NCI-H82 treated with DMSO at 0.1 percent for 48 hours (cell line): ENCODE measurements around the gene SAV1.
"Not testable (repeated sequence)": the region's sequence is repeated elsewhere in the genome, so short reads cannot be mapped to it uniquely, and the experiment has no call there.

ENCODE experiments used
- DNase-seq: peaks from one replicate; lab custom pipeline; 2025; ENCODE audit not compliant: unreplicated experiment; lab: John Stamatoyannopoulos, UW

SAV1 gene

DNA sequence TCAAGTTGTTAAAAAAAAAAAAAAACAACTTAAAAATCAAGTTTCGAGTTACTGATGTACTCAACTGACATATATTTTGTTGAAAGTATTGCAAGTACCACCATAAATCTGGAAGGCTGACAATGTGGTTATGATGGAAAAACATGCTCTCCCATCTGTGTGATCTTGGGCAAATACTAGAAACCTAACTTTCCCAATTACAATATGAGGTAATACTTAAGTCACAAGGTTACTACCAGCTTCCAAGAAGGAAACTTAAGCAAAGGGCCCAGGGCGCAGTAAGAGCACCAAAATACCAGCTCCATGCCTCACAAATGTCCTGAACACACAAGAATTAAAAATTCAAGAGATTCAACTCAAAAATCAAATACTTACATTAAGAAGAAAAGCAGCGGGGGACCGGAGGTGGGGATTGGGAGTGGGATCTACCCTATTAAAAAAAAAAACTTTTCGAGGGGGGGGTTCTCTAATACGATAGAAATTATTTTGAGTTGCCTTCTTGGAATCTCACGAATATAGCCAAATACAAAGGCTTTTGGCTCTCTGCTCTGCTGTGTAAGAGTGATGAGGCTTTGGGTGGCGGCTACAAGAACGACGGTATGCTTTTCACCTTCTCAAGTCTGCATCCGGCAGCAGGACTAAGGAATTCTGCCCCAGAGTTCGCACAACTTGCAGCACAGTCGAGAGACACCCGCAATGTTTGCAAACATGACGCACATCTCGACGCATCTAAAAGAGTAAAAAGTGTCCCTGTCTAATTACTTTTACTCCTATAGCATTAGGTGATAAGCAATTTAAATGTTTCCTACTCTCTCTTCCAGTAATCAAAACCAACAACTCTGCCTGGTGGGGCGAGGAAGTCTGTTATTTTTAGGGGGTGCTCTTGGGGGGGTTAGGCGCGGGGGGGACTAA is 1.1 kb downstream of the SAV1 start:
- DNase-seq = peak; percentile 4

DNA sequence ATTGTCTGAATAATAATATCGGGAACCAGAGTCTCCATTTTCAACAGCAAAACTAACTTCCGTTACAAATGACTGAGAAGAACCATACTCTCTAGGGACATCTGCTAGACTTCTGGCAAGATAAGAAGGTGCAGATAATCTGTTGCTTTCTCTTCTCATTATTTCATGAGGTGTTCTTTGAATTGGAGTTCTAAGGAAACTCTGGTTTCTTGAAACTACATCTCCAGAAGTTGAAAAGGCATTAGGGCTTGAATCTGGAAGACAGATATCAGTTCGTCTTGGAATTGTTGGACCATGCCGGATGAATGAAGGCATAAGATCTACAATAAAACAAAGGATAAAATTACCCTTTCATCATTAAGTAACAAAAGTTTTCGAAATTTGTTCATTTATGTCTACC is 2.8 kb downstream of the SAV1 start:
- DNase-seq = not testable (repeated sequence)

DNA sequence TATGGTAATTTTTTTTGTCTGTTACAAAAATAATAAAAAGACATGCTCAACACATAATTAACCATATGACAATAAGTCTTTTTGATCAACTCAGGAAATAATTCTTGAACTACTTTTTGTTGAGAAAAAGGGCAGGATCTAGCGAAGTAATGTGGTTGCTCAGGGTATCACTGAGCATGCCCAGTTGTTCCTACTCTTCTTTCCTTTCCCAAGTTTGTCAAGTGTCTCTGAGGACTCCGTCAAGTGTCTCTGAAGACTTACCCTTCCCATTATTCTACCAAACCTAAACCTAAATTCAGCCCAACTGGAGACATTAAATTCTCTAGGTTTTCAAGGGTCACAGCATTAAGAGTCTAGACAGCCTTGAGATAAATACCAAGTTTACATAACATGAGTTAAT is 3.5 kb downstream of the SAV1 start:
- not testable (repeated sequence) for DNase-seq

DNA sequence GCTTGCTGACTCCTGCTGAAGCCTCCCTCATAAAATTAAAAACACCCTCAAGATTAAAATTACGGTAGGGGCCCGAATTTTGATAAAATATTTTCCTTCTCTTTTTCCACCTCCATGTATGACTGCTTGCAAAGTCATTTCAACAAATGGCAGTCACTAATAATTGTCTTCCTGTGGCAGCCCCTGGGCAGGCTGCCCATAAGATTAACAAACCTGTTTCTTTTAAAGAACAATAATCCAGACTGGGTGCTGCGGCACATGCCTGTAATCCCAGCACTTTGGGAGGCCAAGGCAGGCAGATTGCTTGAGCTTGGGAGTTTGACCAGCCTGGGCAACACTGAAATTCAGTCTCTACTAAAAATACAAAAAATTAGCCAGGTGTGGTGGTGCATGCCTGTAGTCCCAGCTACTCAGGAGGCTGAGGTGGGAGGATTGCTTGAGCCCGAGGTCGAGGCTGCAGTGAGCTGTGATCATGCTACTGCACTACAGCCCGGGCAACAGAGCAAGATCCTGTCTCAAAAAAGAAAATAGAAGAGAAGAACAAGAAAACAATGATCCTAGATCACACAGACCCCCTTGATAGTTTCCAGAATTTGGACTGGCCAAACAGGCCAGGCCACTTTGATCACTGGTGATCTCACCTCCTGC is 8.7 kb downstream of the SAV1 start:
- DNase-seq = no peak

DNA sequence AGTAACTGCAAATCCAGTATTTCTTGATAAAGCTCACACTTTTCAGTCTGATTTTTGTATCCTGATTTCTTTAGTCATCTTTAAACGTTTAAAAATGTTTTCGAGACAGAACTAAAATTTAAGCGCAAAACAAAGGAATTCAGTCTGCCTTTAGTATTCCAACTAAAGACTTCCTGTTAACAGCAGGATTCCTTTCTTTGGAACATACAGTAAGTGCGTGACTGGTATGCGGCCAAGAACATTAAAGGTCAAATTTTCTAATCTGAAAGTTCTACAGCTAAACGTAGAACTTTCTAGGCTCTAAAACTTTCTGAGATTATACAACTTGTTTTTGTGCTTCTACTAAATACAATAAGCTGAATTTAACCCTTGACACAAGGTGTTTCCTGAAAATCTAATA is 9.9 kb downstream of the SAV1 start:
- DNase-seq = no peak

DNA sequence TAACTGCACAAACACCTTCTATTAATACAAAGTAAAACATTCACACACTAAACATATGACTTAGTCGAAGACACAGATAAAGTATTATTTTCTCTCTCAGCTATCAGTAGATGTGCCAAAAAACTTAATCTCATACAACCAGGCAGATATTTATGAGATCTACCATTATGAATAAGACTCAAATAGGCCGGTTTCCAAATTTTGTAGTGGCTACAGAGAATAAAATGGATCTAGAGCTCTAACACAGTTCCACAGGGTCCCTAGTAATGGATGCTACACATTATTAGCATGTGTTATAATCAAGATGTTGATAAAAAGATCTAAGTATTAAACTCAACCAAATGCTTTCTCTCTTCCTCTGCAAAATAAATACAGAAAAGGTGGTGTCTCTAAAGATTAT is 10.4 kb downstream of the SAV1 start:
- no peak for DNase-seq

DNA sequence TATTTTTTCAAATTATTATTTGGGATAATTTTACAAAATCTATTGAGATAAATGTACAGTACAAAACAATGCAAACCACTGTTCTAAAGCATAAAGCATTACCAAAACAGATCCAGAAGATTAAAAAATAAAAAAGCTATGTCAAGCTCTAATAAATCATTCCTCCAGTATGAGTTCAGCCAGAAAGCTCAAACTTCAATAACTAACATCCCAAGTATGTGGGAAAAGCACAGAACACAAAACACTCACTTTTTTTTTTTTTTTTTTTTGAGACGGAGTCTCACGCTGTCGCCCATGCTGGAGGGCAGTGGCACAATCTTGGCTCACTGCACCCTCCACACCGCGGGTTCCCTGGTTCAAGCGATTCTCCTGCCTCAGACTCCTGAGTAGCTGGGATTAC is 11.3 kb downstream of the SAV1 start:
- DNase-seq = no peak

DNA sequence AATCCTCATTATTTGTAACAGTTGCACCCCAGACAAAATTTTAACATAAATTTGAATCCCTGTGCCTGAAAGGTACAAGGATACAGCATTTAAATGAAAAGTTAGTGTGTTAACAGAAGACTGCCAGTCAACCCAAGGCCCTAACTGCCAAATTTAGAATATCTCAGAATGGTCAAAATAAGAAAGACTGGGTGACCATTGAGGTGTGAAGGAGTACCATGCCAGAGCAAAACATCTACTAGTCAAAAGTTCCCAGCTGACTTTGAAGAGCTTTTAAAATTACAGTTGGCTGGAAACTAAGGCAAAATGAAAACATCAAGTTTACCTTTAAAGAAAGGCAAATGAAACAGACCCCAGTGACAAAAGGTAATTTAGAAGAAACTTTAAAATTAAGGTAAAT is 18.4 kb downstream of the SAV1 start:
- no peak for DNase-seq

DNA sequence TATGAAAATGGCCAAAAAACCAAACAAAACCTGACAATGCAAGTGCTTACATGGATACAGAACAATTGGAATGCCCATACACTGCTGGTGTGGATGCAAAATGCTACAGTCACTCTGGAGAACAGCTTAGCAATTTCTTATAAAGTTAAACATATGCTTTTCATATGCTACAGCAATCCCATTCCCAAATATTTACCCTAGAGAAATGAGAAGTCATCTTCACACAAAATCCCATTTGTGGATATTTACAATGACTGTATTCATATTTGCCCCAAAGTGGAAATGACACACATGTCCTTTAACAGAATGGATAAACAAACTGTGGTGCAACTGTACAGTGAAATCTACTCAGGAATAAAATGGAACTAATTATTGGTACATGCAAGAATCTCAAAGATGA is 20.4 kb downstream of the SAV1 start:
- DNase-seq = no peak

DNA sequence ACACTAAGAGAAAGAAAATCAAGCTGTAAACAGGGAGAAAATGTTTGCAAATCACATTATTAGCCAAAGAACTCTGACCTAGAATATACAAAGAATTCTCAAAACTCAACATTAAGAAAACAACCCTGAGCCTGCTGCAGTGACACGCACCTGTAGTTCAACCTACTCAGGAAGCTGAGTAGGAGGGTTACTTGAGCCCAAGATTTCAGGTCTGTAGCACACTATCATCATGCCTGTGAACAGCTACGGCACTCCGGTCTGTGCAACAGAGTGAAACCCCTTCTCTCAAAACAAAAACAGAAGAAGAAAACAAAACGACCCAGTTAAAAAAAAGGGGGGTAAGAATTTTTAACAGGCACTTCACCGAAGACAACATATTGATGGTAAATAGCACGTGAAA is 20.8 kb downstream of the SAV1 start:
- no peak for DNase-seq

DNA sequence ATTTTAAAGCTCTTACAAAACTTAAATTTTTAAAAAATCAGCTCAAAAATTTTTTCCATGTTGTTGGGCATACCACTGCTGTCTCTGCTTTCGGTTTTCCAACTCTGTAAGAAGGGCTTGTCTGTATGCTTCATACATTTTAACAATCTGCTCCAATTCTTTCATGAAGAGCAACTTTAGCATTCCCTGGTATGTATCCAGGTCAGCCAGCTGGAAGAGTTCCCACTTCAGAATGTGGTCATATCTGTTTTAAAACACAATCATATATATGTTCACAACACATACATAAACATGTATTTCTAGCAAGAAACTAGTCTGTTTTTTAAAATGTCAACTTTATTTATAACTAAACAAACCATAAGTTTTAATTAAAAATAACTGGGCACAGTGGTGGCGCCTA is 33.0 kb downstream of the SAV1 start:
- DNase-seq = no peak

DNA sequence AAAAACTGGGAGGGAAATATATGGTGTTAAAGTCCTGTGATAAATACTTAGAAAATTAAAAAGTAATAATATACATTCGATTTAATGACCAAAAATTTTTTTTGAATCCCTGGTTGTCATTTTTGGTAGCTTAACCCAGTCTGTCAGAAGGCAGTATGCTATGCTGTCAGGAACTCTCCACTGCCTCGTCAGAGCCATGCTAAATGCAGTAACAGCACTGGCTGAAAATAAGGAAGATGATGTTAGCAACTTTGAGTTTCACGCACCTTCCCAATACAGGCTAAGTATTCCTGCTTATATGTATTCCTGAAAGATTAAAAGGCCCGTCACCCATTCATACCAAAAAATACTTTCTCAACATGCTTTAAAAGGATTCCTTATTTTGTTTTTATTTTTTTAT is 34.2 kb downstream of the SAV1 start:
- no peak for DNase-seq

DNA sequence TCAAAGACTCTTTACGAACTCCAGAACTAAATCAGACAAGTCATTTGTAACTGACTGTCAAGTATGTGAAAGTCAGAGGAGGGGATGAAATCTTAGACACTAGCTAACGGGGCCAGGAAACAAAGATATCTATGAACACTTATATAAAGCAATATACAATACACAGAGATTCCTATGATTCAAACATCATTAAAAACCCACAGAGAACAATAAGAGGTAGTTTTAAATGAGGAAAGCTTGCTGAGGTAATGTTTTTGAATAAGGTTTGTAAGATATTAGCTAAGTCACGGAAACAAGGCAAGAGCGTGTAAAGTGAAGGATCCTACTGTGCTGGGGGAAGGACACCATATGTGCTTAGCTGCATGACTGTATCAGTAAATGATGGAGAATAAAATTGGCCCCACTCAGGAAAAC is 36.7 kb downstream of the SAV1 start:
- no peak for DNase-seq

DNA sequence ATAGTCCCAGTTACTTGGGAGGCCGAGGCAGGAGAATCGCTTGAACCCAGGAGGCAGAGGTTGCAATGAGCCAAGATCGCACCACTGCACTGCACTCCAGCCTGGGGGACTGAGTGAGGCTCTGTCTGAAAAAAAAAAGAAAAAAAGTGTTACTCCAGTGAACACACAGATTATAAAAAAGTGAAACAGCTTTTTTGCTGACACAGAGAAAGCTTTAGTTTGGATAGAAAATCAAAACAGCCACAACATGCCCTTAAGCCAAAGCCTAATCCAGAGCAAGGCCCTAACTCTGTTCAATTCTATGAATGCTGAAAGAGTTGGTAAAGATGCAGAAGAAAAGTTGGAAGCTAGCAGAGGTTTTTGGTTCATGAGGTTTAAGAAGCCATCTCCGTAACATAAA is 43.2 kb downstream of the SAV1 start:
- DNase-seq = not testable (repeated sequence)

DNA sequence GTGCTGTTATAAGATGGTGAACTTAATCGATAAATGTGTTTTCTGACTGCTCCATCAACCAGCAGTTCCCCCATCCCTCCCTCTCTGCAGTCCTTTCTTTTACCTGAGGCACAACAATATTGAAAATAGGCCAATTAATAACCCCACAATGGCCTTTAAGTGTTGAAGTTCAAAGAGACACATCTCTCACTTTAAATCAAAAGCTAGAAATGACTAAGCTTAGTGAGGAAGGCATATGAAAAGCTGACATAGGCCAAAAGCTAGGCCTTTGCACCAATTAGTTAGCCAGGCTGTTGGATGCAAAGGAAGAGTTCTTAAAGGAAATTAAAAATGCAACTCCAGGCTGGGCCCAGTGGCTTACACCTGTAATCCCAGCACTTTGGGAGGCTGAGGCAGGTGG is 43.7 kb downstream of the SAV1 start:
- no peak for DNase-seq

DNA sequence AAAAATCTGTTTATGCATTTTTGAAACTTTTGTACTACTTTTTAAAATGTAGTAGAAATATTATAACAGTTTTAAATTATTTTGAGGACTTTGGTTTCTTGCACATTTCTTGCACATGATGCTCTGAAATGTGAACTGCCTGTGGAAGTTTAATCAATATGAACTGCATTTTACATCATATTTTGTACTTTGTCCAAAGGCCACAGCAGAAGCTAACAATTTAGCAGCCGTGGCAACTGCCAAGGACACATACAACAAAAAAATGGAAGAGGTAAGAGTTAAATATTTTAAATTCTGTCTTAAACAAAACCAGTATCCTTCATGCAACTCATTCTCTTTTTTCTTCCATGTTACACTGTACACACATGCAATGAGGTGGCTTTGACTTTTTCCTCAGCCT is 45.1 kb downstream of the SAV1 start:
- DNase-seq = no peak

DNA sequence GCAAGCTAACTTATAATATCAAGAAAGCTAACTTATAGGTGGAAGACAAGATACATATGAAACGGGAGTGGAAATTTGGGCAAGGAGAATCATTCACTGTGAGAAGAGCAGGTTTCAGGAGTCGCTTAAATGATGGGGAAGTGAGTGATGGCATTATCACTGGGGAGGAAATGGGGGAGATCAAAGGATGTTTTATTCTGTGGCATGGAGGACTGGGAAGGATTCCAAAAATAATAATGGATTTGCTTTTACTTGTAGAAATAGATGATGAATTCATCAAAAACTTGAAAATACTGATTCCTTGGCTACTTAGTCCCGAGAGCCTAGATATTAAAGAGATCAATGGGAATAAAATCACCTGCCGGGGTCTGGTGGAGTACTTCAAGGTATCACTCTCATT is 47.8 kb downstream of the SAV1 start:
- DNase-seq = no peak

DNA sequence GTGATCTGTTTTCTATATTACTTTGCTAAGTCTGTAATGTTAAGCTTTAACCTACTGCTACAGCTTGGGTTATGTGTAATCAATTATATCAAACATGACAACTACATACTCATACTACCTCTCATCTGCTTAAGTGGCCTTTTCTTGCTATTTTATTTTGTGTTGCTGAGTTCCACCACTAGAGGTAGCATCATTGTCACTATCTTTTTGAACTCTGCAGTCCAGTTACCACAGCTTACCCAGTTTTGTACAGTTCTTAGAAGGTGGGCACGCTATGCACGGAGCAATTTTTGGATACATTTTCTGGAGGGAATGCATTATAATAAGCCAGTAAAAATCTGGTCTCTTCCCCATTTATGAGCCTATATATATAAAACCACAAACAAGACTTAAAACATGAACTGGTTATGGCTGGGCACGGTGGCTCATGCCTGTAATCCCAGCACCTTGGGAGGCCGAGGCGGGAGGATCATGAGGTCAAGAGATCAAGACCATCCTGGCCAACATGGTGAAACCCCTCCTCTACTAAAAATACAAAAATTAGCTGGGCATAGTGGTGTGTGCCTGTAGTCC is 48.5 kb downstream of the SAV1 start:
- peak; percentile 19 for DNase-seq

DNA sequence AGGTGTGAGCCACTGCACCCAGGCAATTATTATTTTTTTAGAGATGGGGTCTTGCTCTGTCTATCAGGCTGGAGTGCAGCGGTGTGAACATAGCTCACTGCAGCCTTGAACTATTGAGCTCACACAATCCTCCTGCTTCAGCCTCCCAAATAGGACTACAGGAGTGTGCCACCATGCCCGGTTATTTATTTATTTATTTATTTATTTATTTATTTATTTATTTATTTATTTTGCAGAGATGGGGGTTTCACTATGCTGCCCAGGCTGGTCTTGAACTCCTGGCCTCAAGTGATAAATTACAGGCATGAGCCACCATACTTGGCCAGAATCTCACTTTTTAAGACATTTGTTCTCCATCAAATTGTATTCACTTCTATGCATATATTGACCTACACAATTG is 51.8 kb downstream of the SAV1 start:
- DNase-seq = no peak

DNA sequence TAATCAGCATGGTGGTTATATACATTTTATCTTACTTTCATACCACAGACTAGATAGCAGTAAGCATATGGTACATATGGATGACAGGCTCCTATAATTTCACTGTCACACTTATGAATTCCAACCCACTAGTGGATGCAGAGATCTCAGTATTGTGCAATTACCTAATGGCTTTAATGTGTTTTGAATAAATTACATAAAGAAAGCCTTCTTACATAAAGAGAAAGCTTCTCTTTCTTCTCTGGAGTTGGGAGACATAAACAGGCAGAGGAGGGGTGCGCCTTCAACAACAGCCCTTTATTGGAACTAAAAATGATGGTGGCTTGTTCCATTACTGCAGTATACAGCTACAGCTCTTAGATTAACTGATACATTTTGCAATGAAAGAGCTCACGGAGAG is 52.6 kb downstream of the SAV1 start:
- no peak for DNase-seq

DNA sequence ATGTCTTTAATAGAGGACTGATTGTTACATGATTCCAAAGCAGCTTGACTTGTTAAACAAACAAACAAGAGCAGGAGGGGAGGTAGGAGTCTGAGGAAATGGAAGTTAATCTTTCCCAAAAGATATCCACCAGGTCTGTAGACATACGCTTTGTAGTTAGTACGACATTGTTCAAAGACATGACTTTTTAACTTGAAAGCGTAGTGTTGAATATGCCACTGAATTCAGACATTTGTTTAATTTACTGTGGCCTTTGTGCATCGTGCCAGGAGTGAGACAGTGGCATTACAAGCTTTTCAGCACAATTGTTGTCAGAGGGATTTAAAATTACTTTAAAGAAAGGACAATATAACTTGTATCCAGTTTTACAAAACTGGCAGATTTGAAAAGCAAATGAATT is 53.0 kb downstream of the SAV1 start:
- no peak for DNase-seq

DNA sequence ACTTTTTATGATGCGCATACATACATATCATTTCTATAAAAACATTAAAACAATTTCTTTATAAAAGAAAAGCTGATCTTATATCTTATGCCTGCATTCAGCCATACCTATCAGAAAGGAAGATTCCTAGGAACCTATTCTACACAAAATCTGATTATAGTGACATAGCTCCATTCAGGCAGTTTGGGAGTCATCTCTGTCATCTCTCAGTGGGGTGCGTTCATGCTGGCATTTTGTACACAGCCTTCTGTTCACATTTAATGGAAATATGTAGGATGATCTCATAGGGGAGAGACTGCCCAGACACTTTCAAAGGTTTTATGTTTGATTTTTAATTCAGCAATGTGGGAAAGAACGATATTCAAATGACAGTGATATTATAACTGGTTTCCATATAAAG is 55.3 kb downstream of the SAV1 start:
- no peak for DNase-seq
